Measurements from ENCODE around the gene LPCAT3.

LPCAT3 gene

GRCh38 chr12:7016958-7017571 lies 1.2 kb downstream of the LPCAT3 start (continued):
- TF ChIP-seq PRDM10 (tag by site-specific recombination; IDR thresholded peaks at IDR 0.05) (peak; percentile 13; the same call in 1 of the 2 replicates), BCL11A (tag by site-specific recombination; IDR thresholded peaks at IDR 0.05; ENCODE audit: low read depth) (no peak; the same call in 1 of the 2 replicates), ZNF280D (tag by site-specific recombination; IDR thresholded peaks at IDR 0.05) (no peak), KLF8 (tag by site-specific recombination; IDR thresholded peaks at IDR 0.05) (no peak), OSR2 (tag by site-specific recombination; IDR thresholded peaks at IDR 0.05) (no peak), ZFP3 (tag by site-specific recombination; IDR thresholded peaks at IDR 0.05; ENCODE audit: low read depth) (peak; percentile 84)

- Histone ChIP-seq H3K36me3 (ENCODE audit: control insufficient read depth in 2 of 2, insufficient read depth in 1 of 2, low read length in 2 of 2) (peaks cover 8 to 11% of the 10 kb centered on the region in 2 experiments; a peak in 2 of 3 replicates), H3K9me3 (ENCODE audit: control insufficient read depth, insufficient read depth, low read depth, low read length) (no peaks in the 10 kb centered on the region), H3K4me1 (ENCODE audit: control insufficient read depth, insufficient read depth, low read length) (peaks cover 25% of the 10 kb centered on the region), H3K27ac (ENCODE audit: extremely low read depth, low read depth, low read length) (no peak overlapping the region), H3K4me3 (ENCODE audit: low read depth, low read length) (no peak overlapping the region)
- ChIA-PET CTCF (interaction anchor here (0.6 kb wide), 2 partner anchors 97 to 334 kb away, joined by 3 read pairs; no protein-coding TSS in a partner anchor), POLR2A (interaction anchor here (0.6 to 0.7 kb wide), 2 partner anchors 249 to 1098 kb away, joined by 4 to 5 read pairs; no protein-coding TSS in a partner anchor)
- TF ChIP-seq ZNF280C (tag by site-specific recombination; IDR thresholded peaks at IDR 0.05) (no peak), ZSCAN16 (tag by site-specific recombination; IDR thresholded peaks at IDR 0.05) (no peak), ZFP37 (tag by site-specific recombination; IDR thresholded peaks at IDR 0.05) (no peak), ZNF311 (tag by site-specific recombination; IDR thresholded peaks at IDR 0.05; ENCODE audit: borderline replicate concordance) (no peak), IKZF3 (tag by site-specific recombination; IDR thresholded peaks at IDR 0.05) (peak; percentile 80), ZNF112 (tag by site-specific recombination; IDR thresholded peaks at IDR 0.05) (no peak), AEBP2 (tag by site-specific recombination; IDR thresholded peaks at IDR 0.05; ENCODE audit: borderline replicate concordance) (no peak), ZNF10 (tag by site-specific recombination; IDR thresholded peaks at IDR 0.05) (no peak), ZNF596 (tag by site-specific recombination; IDR thresholded peaks at IDR 0.05) (no peak), ZBTB20 (tag by site-specific recombination; IDR thresholded peaks at IDR 0.05) (0 out of 2 replicates have a peak, but pooled peaks have one; percentile 34), OSR2 (tag by site-specific recombination; IDR thresholded peaks at IDR 0.05) (peak; percentile 92), HIC1 (tag by site-specific recombination; IDR thresholded peaks at IDR 0.05) (no peak), ZNF214 (tag by site-specific recombination; IDR thresholded peaks at IDR 0.05; ENCODE audit: borderline replicate concordance) (no peak), ZNF555 (tag by site-specific recombination; conservative IDR thresholded peaks at IDR 0.05) (no peak), ZNF324 (tag by site-specific recombination; IDR thresholded peaks at IDR 0.05) (peak; percentile 48; the same call in 1 of the 2 replicates), ZNF660 (tag by site-specific recombination; IDR thresholded peaks at IDR 0.05) (no peak)
Measured at GRCh38 chr12:7015555-7016370, 2.5 kb downstream of the LPCAT3 start.

All from HEK293 (cell line).